Measurements from ENCODE around the gene AKNA. TPM values are rescaled to one million over a fixed set of nuclear protein-coding genes. Genes with fewer than 3 reads are reported as not detected.

AKNA gene
- total and polyA plus RNA-seq, 4 donors = 29.5 to 79.5 (median 48.6) TPM

GRCh38 chr9:114318416-114318815 lies 69.4 kb downstream of the AKNA start:
- DNase-seq = no peak
- Histone ChIP-seq H3K4me3 (no peak overlapping the region), H3K27me3 (ENCODE audit: control insufficient read depth in 3 of 3, insufficient read depth in 3 of 3, low read length in 2 of 3) (no peaks in the 10 kb centered on the region), H3K4me1 (ENCODE audit: control insufficient read depth in 5 of 5, insufficient read depth in 5 of 5, low read length in 5 of 5) (peaks cover 0 to 7% (median 0%) of the 10 kb centered on the region in 5 donors), H3K36me3 (ENCODE audit: control insufficient read depth in 4 of 4, insufficient read depth in 4 of 4, low read length in 4 of 4) (no peaks in the 10 kb centered on the region), H3K27ac (ENCODE audit: low read depth in 1 of 2, low read length in 1 of 2) (no peak overlapping the region), H3K9ac (ENCODE audit: insufficient read depth in 1 of 2, low read length in 2 of 2) (no peak overlapping the region), H3K9me3 (ENCODE audit: control insufficient read depth in 4 of 4, insufficient read depth in 3 of 4, low read length in 3 of 4) (no peaks in the 10 kb centered on the region)
- 81 to 93% methylated on average over 8 of the region's 8 CpGs for WGBS, 2 donors
- TF ChIP-seq CTCF (IDR thresholded peaks at IDR 0.05; ENCODE audit: control extremely low read depth, extremely low read depth) = no peak
- ATAC-seq (ENCODE audit: insufficient read depth, low FRiP score) = no peak

GRCh38 chr9:114317665-114318357 lies 70.0 kb downstream of the AKNA start:
- peak in 2 of 3 donors; percentile 53 to 65 for DNase-seq
- no peak overlapping the region for H3K9ac ChIP-seq (ENCODE audit: insufficient read depth in 1 of 2, low read length in 2 of 2)
- no peak overlapping the region for H3K4me3 ChIP-seq
- no peaks in the 10 kb centered on the region for H3K9me3 ChIP-seq (ENCODE audit: control insufficient read depth in 4 of 4, insufficient read depth in 3 of 4, low read length in 3 of 4)
- H3K27me3 ChIP-seq (ENCODE audit: control insufficient read depth in 3 of 3, insufficient read depth in 3 of 3, low read length in 2 of 3) = no peaks in the 10 kb centered on the region
- H3K36me3 ChIP-seq (ENCODE audit: control insufficient read depth in 4 of 4, insufficient read depth in 4 of 4, low read length in 4 of 4) = no peaks in the 10 kb centered on the region
- H3K4me1 ChIP-seq (ENCODE audit: control insufficient read depth in 5 of 5, insufficient read depth in 5 of 5, low read length in 5 of 5) = peaks cover 0 to 7% (median 0%) of the 10 kb centered on the region in 5 donors
- no peak overlapping the region for H3K27ac ChIP-seq (ENCODE audit: low read depth in 1 of 2, low read length in 1 of 2)
- no peak for ATAC-seq (ENCODE audit: insufficient read depth, low FRiP score)
- WGBS, 2 donors = 51 to 77% methylated on average over 8 of the region's 8 CpGs
- TF ChIP-seq CTCF (IDR thresholded peaks at IDR 0.05; ENCODE audit: control extremely low read depth, extremely low read depth) = no peak

GRCh38 chr9:114316605-114317230 lies 71.1 kb downstream of the AKNA start:
- H3K4me1 ChIP-seq (ENCODE audit: control insufficient read depth in 5 of 5, insufficient read depth in 5 of 5, low read length in 5 of 5) = no peaks in the 10 kb centered on the region
- DNase-seq (peak in 2 of 3 donors; percentile 31 to 44), ATAC-seq (ENCODE audit: insufficient read depth, low FRiP score) (no peak)
- TF ChIP-seq CTCF (IDR thresholded peaks at IDR 0.05; ENCODE audit: control extremely low read depth, extremely low read depth) = no peak
- no peaks in the 10 kb centered on the region for H3K36me3 ChIP-seq (ENCODE audit: control insufficient read depth in 4 of 4, insufficient read depth in 4 of 4, low read length in 4 of 4)
- no peak overlapping the region for H3K4me3 ChIP-seq
- H3K9ac ChIP-seq (ENCODE audit: insufficient read depth in 1 of 2, low read length in 2 of 2) = no peak overlapping the region
- H3K27me3 ChIP-seq (ENCODE audit: control insufficient read depth in 3 of 3, insufficient read depth in 3 of 3, low read length in 2 of 3) = no peaks in the 10 kb centered on the region
- H3K27ac ChIP-seq (ENCODE audit: low read depth in 1 of 2, low read length in 1 of 2) = no peak overlapping the region
- 70 to 81% methylated on average over 10 of the region's 10 CpGs for WGBS, 2 donors
- H3K9me3 ChIP-seq (ENCODE audit: control insufficient read depth in 4 of 4, insufficient read depth in 3 of 4, low read length in 3 of 4) = no peaks in the 10 kb centered on the region

All from lung (tissue), 12 donors.